Astrocyte of the cerebellum (primary cell): Measurements from ENCODE around the gene GPBAR1.
A peak's percentile ranks its signal among the peaks of the same experiment; 100 is the strongest.

ENCODE experiments used
- DNase-seq: peaks from one replicate; pipeline ENCODE4 v3.0.0-alpha.2; 2011; ENCODE audit warnings: low read depth
- H3K4me3 ChIP-seq: 2 replicates; pipeline ENCODE4 v1.5.1; 2011; ENCODE audit warnings: mild to moderate bottlenecking, low read depth, low read length, moderate library complexity
- in situ Hi-C: cut with HindIII; loops from 2 replicates; pipeline ENCODE4 v1.10.0; 2017; ENCODE audit warnings: low sequenced_read_pairs
- TF ChIP-seq, protein P1 (sequence below): IDR thresholded peaks from 2 replicates; pipeline ENCODE4 v1.5.1; 2012; ENCODE audit warnings: low read length, low read depth, moderate library complexity, mild to moderate bottlenecking; ENCODE audit errors: missing control alignments

Gene GPBAR1

DNA sequence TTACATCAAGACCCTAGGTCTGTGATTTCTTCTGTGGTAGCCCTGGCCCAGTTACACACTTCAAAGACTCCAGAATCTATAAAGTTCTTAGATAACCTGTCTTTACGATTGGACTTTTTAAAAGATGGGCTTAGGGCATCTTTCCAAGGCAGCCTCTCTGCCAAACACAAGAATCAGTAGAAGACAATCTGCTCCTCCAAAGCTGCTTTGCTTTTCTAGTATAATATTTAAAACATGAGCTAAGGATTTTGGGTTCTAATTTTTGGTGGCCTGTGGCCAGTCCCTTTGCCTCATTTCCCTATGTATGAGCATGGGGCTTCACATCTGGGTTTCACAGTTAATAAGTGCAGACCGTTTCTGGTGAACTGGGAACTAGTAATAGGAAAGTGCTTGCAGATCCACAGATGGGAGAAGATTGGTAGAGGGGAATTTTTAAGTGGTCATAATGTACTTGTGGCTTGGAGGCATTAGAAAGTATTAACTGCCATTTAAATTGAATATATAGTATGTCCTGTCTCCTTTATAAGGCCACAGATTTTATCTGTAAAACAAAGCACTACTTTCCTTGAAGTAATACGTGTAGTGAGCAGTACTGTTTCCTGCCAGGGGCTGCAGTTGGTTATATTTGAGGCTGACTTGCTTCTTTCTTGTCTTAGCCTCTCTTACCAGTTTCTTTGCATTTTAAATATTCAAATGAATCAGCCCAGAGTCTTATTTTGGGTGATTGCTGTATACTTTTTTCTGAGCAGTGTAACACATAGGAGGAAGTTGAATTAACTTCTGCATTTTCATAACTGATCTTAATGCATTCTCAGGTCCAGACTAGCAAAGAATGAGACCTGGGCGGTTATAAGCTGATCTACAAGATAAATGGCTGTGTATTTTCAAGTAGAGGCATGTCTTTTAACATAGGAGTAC lies 42.3 kb upstream of the GPBAR1 start:
- no peak for DNase-seq
- TF ChIP-seq, protein P1, sequence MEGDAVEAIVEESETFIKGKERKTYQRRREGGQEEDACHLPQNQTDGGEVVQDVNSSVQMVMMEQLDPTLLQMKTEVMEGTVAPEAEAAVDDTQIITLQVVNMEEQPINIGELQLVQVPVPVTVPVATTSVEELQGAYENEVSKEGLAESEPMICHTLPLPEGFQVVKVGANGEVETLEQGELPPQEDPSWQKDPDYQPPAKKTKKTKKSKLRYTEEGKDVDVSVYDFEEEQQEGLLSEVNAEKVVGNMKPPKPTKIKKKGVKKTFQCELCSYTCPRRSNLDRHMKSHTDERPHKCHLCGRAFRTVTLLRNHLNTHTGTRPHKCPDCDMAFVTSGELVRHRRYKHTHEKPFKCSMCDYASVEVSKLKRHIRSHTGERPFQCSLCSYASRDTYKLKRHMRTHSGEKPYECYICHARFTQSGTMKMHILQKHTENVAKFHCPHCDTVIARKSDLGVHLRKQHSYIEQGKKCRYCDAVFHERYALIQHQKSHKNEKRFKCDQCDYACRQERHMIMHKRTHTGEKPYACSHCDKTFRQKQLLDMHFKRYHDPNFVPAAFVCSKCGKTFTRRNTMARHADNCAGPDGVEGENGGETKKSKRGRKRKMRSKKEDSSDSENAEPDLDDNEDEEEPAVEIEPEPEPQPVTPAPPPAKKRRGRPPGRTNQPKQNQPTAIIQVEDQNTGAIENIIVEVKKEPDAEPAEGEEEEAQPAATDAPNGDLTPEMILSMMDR, result no peak
- in situ Hi-C loops, result no loop called here
- H3K4me3 ChIP-seq, result peak overlapping the region; percentile 98

DNA sequence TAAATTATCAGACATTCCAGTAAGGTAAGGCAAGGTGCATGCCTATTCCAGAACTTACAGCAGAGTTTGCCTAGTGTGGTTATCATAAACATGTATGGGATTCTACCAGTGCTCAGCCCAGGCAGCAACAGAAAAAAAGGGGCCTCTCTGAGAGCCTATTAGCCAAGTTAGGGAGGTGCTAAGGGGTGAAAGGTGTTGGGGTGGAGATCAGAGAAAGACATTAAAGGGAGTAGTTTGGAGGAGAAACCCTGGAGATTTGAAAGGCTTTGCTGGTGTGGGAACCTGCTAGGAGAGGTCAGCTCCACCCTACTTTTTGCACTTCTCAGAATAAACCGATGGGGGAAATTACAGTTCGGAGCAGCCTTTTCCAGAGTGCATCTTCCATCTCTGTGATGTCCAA lies 40.9 kb upstream of the GPBAR1 start:
- TF ChIP-seq, protein P1, result no peak
- no peak overlapping the region for H3K4me3 ChIP-seq
- in situ Hi-C loops, result no loop called here
- DNase-seq, result no peak

DNA sequence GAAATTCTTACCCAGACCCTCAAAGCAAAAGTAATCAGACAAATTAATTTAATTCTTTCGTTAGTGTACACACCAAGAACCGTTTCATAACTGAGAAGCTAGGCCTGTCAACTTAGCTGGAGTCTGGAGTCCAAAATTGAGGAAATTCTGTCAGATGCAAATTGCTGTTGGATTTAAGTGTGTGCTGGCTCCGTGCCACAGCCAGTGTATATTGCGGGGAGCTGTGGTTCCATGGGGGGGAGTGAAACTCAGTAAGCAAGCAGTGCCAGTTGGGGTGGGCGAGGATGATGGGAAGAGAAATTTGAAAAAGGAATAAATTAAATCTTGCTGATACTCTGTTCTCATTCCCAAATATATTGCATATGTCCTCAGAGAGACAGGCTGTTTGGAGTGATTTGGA lies 39.8 kb upstream of the GPBAR1 start:
- H3K4me3 ChIP-seq, result no peak overlapping the region
- DNase-seq, result no peak
- TF ChIP-seq, protein P1, result no peak
- in situ Hi-C loops, result no loop called here

DNA sequence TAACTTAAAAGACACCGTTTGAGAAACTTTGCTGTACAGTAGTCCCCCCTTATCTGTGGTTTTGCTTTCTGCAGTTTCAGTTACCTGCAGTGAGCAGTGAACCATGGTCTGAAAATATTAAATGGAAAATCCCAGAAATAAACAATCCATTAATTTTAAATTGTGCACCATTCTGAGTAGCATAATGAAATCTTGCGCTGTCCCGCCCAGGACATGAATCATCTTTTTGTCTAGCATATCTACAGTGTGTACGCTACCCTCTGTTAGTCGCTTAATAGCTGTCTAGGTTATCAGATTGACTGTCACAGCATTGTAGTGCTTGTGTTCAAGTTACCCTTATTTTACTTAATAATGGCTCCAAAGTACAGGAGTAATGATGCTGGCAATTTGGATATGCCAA lies 37.8 kb upstream of the GPBAR1 start:
- TF ChIP-seq, protein P1, result no peak
- no peak overlapping the region for H3K4me3 ChIP-seq
- DNase-seq, result no peak

DNA sequence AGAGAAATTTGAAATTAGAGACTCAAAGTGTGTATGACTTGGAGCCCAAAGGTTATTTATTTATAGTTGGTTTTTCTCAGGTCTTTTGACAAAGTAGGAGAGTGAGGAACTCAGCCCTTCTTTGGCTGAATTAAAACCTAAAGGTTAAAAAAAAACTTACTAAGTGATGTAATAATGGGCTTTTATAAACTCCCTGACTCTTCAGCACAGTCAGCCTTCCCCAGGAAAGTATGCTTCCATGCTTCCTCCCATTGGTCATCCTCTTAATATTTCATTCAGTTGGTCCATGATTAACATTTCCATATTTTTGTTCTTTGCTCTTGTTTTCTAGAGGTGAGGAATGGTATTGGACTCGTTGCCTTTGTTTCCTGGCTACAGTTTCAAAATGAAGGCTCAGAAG lies 36.6 kb upstream of the GPBAR1 start:
- TF ChIP-seq, protein P1, result no peak
- in situ Hi-C loops, result no loop called here
- DNase-seq, result no peak
- H3K4me3 ChIP-seq, result no peak overlapping the region

More for the DNA sequence above, 37.8 kb upstream of the GPBAR1 start:
- in situ Hi-C loops, result no loop called here

DNA sequence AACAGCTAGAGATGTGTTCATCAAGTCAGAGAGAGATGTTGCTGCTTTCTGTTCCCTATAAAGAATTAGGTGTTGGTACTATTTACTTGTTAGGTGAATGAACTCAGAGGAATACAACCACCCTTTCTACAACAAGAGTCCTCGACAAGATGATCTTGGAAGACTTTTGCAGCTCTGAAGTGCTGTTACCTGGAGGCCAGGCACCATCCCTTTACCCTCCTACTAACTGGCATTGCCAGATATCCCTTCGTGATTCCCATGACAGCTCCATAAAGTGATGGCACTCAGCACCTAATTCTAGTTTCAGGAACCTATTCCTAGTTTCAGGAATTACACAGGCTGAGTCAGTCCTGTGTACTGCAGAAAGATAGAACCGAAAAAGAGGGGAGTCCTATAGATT lies 33.9 kb upstream of the GPBAR1 start:
- no peak for DNase-seq
- H3K4me3 ChIP-seq, result no peak overlapping the region
- TF ChIP-seq, protein P1, result no peak
- in situ Hi-C loops, result no loop called here
